Neural crest cell (in vitro differentiated cells): ENCODE results near the gene CDC45. TPM values are rescaled to one million over a fixed set of nuclear protein-coding genes. Genes with fewer than 3 reads are reported as not detected.
"Not testable (repeated sequence)": the region's sequence is repeated elsewhere in the genome, so short reads cannot be mapped to it uniquely, and the experiment has no call there.

ENCODE experiments used
- DNase-seq: peaks from one replicate; pipeline ENCODE4 v3.0.0; 2021; ENCODE audit warnings: low read depth, mixed read lengths, low spot score
- H3K27ac Mint-ChIP-seq: one replicate; pipeline ENCODE4 v1.8.0; 2021; ENCODE audit warnings: mild to moderate bottlenecking, mixed read lengths; ENCODE audit not compliant: unreplicated experiment
- H3K27me3 Mint-ChIP-seq: 2 replicates; pipeline ENCODE4 v1.8.0; 2021; ENCODE audit warnings: low read depth, mild to moderate bottlenecking, mixed read lengths
- H3K36me3 Mint-ChIP-seq: 2 replicates; pipeline ENCODE4 v1.8.0; 2021; ENCODE audit warnings: low read depth, mild to moderate bottlenecking, mixed read lengths
- H3K4me1 Mint-ChIP-seq: 2 replicates; pipeline ENCODE4 v1.8.0; 2021; ENCODE audit warnings: mixed read lengths
- H3K4me3 Mint-ChIP-seq: one replicate; pipeline ENCODE4 v1.8.0; 2021; ENCODE audit warnings: mild to moderate bottlenecking, mixed read lengths
- H3K9me3 Mint-ChIP-seq: 2 replicates; pipeline ENCODE4 v1.8.0; 2021; ENCODE audit warnings: mixed read lengths
- total RNA-seq: library from RNA; stranded (reverse); gene quantifications from 2 replicates; pipeline ENCODE4 v1.2.1, GENCODE V29; 2021
- TF ChIP-seq, protein P1 (sequence below): fragments of 200-600 bp; sonication (generic); conservative IDR thresholded peaks from 2 replicates; pipeline ENCODE4 v1.5.0; 2021; ENCODE audit warnings: antibody characterized with exemption, mild to moderate bottlenecking

Gene CDC45
- total RNA-seq, 1 donor from 2014 or later, result 49.8 TPM

DNA sequence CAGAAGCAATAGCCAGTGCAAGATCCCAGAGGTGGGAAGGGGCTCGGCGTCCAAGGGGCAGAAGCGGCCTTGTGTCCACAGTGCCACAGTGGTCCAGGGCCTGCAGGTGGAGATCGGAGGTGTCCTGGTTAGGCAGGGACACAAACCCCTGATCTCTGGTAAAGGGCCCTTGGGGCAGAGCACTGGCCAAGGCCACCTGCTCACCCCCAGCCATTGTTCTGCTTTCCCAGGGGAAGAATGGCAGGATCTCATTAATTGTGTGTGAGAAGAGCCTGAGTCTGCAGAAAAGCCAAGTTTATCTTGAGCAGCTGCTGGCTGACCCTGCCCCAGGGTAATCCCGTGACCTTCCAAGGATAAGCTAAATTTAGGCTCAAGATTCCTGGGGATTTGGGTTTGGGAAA is 47.6 kb downstream of the CDC45 start:
- DNase-seq, result no peak
- H3K36me3 Mint-ChIP-seq, result no peaks in the 10 kb centered on the region
- TF ChIP-seq, protein P1, sequence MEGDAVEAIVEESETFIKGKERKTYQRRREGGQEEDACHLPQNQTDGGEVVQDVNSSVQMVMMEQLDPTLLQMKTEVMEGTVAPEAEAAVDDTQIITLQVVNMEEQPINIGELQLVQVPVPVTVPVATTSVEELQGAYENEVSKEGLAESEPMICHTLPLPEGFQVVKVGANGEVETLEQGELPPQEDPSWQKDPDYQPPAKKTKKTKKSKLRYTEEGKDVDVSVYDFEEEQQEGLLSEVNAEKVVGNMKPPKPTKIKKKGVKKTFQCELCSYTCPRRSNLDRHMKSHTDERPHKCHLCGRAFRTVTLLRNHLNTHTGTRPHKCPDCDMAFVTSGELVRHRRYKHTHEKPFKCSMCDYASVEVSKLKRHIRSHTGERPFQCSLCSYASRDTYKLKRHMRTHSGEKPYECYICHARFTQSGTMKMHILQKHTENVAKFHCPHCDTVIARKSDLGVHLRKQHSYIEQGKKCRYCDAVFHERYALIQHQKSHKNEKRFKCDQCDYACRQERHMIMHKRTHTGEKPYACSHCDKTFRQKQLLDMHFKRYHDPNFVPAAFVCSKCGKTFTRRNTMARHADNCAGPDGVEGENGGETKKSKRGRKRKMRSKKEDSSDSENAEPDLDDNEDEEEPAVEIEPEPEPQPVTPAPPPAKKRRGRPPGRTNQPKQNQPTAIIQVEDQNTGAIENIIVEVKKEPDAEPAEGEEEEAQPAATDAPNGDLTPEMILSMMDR, result no peak
- peaks cover 18% of the 10 kb centered on the region for H3K4me1 Mint-ChIP-seq
- no peaks in the 10 kb centered on the region for H3K9me3 Mint-ChIP-seq
- no peak overlapping the region for H3K27ac Mint-ChIP-seq
- H3K4me3 Mint-ChIP-seq, result no peak overlapping the region
- peaks cover 50% of the 10 kb centered on the region for H3K27me3 Mint-ChIP-seq

DNA sequence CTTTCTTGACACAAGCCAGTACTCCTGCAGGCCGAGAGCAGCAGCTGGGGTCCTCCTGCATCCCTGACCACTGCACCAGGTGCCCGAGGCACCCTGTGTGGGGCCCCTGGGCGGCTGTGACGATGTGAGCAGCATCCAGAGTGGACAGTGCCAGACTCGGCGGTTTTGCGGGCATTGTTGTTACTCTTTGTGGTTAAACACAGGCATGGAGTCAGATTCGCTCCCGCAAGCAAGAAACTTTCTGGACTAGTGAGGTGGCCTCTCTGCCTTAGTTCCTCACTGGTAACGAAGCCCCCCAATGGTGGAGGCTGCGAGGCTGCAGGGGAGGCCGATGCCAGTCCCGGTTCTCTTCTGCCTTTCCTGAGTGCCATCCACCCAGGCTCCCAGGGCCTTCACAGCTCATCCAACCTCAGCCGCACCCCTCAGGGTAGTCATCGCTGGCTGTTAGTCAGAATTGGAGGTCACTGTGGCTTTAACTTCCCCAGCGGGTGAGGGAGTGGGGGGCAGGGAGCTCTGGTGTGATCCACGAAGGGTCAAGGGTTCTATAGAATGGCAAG is 48.2 kb downstream of the CDC45 start:
- Mint-ChIP-seq H3K9me3 (no peaks in the 10 kb centered on the region), H3K4me1 (peaks cover 16% of the 10 kb centered on the region), H3K36me3 (no peaks in the 10 kb centered on the region), H3K27me3 (peaks cover 46% of the 10 kb centered on the region), H3K27ac (no peak overlapping the region), H3K4me3 (no peak overlapping the region)
- no peak for DNase-seq
- TF ChIP-seq, protein P1, result no peak

DNA sequence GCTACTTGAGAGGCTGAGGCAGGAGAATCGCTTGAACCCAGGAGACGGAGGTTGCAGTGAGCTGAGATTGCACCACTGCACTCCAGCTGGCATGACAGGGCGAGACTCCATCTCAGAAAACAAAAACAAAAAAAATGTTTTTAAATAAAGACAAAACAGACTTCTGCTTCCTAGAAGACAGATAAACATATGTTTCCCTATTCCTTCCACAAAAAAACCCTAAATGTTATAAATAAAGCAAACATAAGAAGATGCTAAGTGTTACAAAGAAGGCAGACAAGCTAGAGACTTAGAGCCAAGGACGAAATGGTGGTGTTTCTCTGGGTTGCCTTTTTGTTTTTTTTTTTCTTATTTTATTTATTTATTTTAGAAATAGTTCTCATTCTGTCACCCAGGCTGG is 50.1 kb downstream of the CDC45 start:
- Mint-ChIP-seq H3K4me3 (no peak overlapping the region), H3K4me1 (peaks cover 11% of the 10 kb centered on the region), H3K36me3 (no peaks in the 10 kb centered on the region), H3K27me3 (peaks cover 33% of the 10 kb centered on the region), H3K27ac (no peak overlapping the region), H3K9me3 (no peaks in the 10 kb centered on the region)
- TF ChIP-seq, protein P1, result no peak
- no peak for DNase-seq

DNA sequence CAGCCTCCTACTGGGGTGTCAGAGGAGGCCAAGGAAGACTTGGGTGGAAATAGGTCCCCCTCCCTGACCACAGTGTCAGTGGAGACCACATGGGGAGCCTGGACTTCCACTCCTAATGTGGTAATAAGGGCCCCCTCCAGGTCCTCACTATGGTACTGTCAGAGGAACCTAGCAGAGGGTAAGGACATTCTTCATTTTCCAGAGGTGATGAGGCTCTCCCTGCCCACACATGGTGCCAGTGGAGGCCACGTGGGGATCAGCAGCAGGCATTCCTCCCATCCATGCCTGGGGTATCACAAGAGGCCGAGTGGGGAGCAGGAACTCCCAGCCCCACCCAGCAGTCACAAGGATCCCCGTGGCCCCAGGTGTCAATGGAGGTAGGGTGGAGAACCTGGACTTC is 51.0 kb downstream of the CDC45 start:
- peaks cover 9% of the 10 kb centered on the region for H3K4me1 Mint-ChIP-seq
- H3K27me3 Mint-ChIP-seq, result peaks cover 28% of the 10 kb centered on the region
- no peaks in the 10 kb centered on the region for H3K36me3 Mint-ChIP-seq
- peaks cover 2% of the 10 kb centered on the region for H3K9me3 Mint-ChIP-seq
- no peak for DNase-seq
- no peak overlapping the region for H3K4me3 Mint-ChIP-seq
- TF ChIP-seq, protein P1, result no peak
- no peak overlapping the region for H3K27ac Mint-ChIP-seq

DNA sequence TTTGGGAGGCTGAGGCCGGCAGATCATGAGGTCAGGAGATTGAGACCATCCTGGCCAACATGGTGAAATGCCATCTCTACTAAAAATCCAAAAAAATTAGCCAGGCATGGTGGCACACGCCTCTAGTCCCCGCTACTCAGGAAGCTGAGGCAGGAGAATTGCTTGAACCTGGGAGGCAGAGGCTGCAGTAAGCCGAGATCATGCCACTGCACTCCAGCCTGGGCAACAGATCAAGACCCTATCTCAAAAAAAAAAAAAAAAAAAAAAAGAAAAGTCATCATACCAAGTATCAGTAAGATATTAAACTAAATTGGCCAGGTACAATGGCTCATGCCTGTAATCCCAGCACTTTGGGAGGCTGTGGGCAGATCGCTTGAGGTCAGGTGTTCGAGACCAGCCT is 51.6 kb downstream of the CDC45 start:
- DNase-seq, H3K36me3 Mint-ChIP-seq, H3K4me1 Mint-ChIP-seq, H3K4me3 Mint-ChIP-seq, H3K9me3 Mint-ChIP-seq, H3K27ac Mint-ChIP-seq: not testable (repeated sequence)
- H3K27me3 Mint-ChIP-seq, result peaks cover 22% of the 10 kb centered on the region

DNA sequence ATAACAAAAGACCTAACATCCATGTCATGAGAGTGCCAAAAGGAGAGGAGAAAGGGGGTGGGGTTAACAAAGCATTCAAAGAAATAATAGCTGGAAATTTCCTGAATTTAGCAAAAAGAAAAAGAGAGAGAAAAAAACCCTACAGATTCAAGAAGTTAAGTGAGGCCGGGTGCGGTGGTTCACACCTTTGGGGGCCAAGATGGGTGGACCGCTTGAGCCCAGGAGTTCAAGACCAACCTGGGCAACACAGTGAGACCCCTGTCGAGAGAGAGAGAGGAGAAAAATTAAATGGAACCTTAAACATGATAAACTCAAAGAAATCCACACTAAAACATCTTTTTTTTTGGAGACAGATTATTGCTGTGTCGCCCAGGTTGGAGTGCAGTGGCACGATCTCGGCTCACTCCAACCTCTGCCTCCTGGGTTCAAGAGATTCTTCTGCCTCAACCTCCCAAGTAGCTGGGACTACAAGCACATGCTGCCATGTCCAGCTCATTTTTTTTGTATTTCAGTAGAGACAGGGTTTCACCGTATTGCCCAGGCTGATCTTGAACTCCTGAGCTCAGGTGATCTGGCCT is 53.4 kb downstream of the CDC45 start:
- no peak overlapping the region for H3K4me3 Mint-ChIP-seq
- no peaks in the 10 kb centered on the region for H3K4me1 Mint-ChIP-seq
- TF ChIP-seq, protein P1, result no peak
- H3K27ac Mint-ChIP-seq, result no peak overlapping the region
- H3K36me3 Mint-ChIP-seq, result no peaks in the 10 kb centered on the region
- H3K27me3 Mint-ChIP-seq, result peaks cover 13% of the 10 kb centered on the region
- H3K9me3 Mint-ChIP-seq, result peaks cover 2% of the 10 kb centered on the region
- DNase-seq, result no peak
